Measurements from ENCODE around the gene ZNF384. TPM values are rescaled to one million over a fixed set of nuclear protein-coding genes. Genes with fewer than 3 reads are reported as not detected.

ZNF384 gene
- total and polyA plus RNA-seq, 7 donors, result 22.7 to 40.3 (median 28.8) TPM

GRCh38 chr12:6692888-6693287 is 3.7 kb upstream of the ZNF384 start:
- 74 to 78% methylated on average over 2 of the region's 2 CpGs for WGBS, 2 donors
- no peak for DNase-seq
- H3K4me3 ChIP-seq, result no peak overlapping the region
- no peak for TF ChIP-seq POLR2AphosphoS5 (IDR thresholded peaks at IDR 0.05)
- intact Hi-C loops (cut with DNase I), result no loop called here
- peaks cover 0 to 23% (median 19%) of the 10 kb centered on the region in 3 donors for H3K27me3 ChIP-seq
- H3K9me3 ChIP-seq, result no peaks in the 10 kb centered on the region
- H3K4me1 ChIP-seq, result peaks cover 0 to 18% (median 17%) of the 10 kb centered on the region in 4 donors
- no peaks in the 10 kb centered on the region for H3K36me3 ChIP-seq
- H3K27ac ChIP-seq, result no peak overlapping the region

- Histone ChIP-seq H3K9me3 (no peaks in the 10 kb centered on the region), H3K4me1 (peaks cover 0 to 32% (median 31%) of the 10 kb centered on the region in 4 donors), H3K27ac (no peak overlapping the region), H3K4me3 (no peak overlapping the region), H3K27me3 (peaks cover 0 to 9% (median 8%) of the 10 kb centered on the region in 3 donors), H3K36me3 (peaks cover 0 to 4% (median 0%) of the 10 kb centered on the region in 4 donors)
- TF ChIP-seq POLR2A (IDR thresholded peaks at IDR 0.05) (no peak), POLR2AphosphoS5 (IDR thresholded peaks at IDR 0.05) (no peak), CTCF (IDR thresholded peaks at IDR 0.05) (no peak), EP300 (IDR thresholded peaks at IDR 0.05) (no peak)
- DNase-seq, result no peak
- intact Hi-C loops (cut with DNase I), result no loop called here
- 80 to 87% methylated on average over 4 of the region's 4 CpGs for WGBS, 2 donors
These were observed 2.3 kb upstream of the ZNF384 start for GRCh38 chr12:6691473-6691872.

GRCh38 chr12:6688543-6688998 is 604 bp downstream of the ZNF384 start:
- DNase-seq, result no peak
- Histone ChIP-seq H3K36me3 (peaks cover 0 to 4% (median 0%) of the 10 kb centered on the region in 4 donors), H3K27ac (peak overlapping the region; percentile 98 to 100 (median 100)), H3K4me1 (peaks cover 0 to 40% (median 36%) of the 10 kb centered on the region in 4 donors), H3K4me3 (peak overlapping the region; percentile 94 to 98 (median 96)), H3K27me3 (no peaks in the 10 kb centered on the region), H3K9me3 (no peaks in the 10 kb centered on the region)
- TF ChIP-seq POLR2A (IDR thresholded peaks at IDR 0.05), result no peak
- no peak for TF ChIP-seq EP300 (IDR thresholded peaks at IDR 0.05)
- TF ChIP-seq CTCF (IDR thresholded peaks at IDR 0.05), result no peak
- TF ChIP-seq POLR2AphosphoS5 (IDR thresholded peaks at IDR 0.05), result no peak
- intact Hi-C loops (cut with DNase I), result loop anchor here (5.0 kb wide), 1 partner anchor 89 kb away; no protein-coding TSS in a partner anchor
- WGBS, 2 donors, result 0 to 1% methylated on average over 13 of the region's 13 CpGs

GRCh38 chr12:6685814-6686213 is 3.4 kb downstream of the ZNF384 start:
- DNase-seq, result no peak
- no peaks in the 10 kb centered on the region for H3K27me3 ChIP-seq
- H3K4me1 ChIP-seq, result peaks cover 0 to 39% (median 36%) of the 10 kb centered on the region in 4 donors
- no peak overlapping the region for H3K27ac ChIP-seq
- no peak overlapping the region for H3K4me3 ChIP-seq
- TF ChIP-seq CTCF (IDR thresholded peaks at IDR 0.05) (no peak), POLR2A (IDR thresholded peaks at IDR 0.05) (no peak), POLR2AphosphoS5 (IDR thresholded peaks at IDR 0.05) (no peak), EP300 (IDR thresholded peaks at IDR 0.05) (no peak)
- H3K9me3 ChIP-seq, result no peaks in the 10 kb centered on the region
- peaks cover 0 to 20% (median 2%) of the 10 kb centered on the region in 4 donors for H3K36me3 ChIP-seq
- WGBS, 2 donors, result 81 to 85% methylated on average over 3 of the region's 3 CpGs
- intact Hi-C loops (cut with DNase I), result loop anchor here (5.0 kb wide), 1 partner anchor 91 kb away; no protein-coding TSS in a partner anchor

- Histone ChIP-seq H3K4me3 (no peak overlapping the region), H3K36me3 (peaks cover 0 to 31% (median 2%) of the 10 kb centered on the region in 4 donors), H3K27ac (no peak overlapping the region), H3K9me3 (no peaks in the 10 kb centered on the region), H3K27me3 (no peaks in the 10 kb centered on the region), H3K4me1 (peaks cover 0 to 28% (median 26%) of the 10 kb centered on the region in 4 donors)
- TF ChIP-seq EP300 (IDR thresholded peaks at IDR 0.05), result no peak
- TF ChIP-seq CTCF (IDR thresholded peaks at IDR 0.05), result peak in 1 of 4 experiments; percentile 37
- no peak for TF ChIP-seq POLR2A (IDR thresholded peaks at IDR 0.05)
- no peak for TF ChIP-seq POLR2AphosphoS5 (IDR thresholded peaks at IDR 0.05)
- intact Hi-C loops (cut with DNase I), result loop anchor here (5.0 kb wide), 1 partner anchor 93 kb away; no protein-coding TSS in a partner anchor
- WGBS, 2 donors, result 55 to 67% methylated on average over 6 of the region's 6 CpGs
- DNase-seq, result no peak
These were observed 4.6 kb downstream of the ZNF384 start for GRCh38 chr12:6684609-6685008.

Data from sigmoid colon (tissue), 7 donors.